ENCODE measurements around the gene APOC1.

Gene APOC1

DNA sequence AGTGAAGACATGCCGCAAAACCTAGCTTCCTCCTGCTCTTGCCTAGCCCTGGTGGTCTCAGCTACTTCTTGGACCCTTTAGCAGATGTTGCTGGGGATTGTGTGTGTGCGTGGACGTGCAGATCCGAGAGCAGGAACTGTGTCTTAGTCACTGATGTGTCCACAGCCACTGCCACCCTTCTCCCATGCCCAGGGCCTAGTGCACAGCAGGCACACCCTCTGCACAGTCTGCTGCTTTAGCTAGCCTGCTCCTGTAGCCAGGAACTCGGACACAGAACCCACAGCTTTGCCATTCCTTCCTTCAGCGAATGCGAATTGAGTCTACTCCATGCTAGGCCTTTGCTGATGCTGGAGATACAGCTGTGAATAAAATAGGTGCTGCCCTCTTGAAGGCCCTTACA, 43.1 kb downstream of the APOC1 start:
- no peak for DNase-seq

DNA sequence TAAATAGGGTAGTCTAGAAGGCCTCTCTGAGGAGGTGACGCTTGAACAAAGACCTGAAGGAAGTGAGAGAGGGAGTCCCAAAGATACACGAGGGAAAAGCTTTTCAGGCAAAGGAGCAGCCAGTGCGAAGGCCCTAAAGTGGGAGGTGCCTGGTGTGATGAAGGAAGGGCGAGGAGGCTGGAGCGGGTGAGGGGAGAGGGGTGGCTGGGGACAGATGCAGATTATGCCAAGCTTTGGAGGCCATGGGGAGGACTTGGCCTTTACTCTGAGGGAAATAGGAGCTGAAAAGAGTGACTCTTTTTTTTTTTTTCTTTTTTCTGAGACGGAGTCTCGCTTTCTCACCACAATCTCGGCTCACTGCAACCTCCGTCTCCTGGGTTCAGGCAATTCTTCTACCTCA, 43.7 kb downstream of the APOC1 start:
- no peak for DNase-seq

DNA sequence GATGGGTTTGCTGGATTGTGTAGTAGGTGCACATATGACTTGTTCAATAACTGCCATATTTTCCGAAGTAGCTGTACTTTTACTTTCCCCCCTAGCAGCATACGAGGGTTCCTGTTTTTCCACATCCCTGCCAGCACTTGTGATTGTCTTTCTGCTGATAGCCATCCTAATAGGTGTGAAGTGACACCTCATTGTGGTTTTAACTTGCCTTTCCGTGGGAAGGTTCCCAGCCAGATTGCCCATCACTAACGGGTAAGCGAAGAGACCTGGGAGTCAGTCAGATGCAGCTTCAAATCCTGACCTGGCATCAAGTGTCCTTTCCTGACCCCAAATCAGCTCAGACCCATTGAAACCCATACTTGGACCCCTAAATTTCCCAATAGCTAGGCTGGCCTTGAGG, 45.3 kb downstream of the APOC1 start:
- no peak for DNase-seq

DNA sequence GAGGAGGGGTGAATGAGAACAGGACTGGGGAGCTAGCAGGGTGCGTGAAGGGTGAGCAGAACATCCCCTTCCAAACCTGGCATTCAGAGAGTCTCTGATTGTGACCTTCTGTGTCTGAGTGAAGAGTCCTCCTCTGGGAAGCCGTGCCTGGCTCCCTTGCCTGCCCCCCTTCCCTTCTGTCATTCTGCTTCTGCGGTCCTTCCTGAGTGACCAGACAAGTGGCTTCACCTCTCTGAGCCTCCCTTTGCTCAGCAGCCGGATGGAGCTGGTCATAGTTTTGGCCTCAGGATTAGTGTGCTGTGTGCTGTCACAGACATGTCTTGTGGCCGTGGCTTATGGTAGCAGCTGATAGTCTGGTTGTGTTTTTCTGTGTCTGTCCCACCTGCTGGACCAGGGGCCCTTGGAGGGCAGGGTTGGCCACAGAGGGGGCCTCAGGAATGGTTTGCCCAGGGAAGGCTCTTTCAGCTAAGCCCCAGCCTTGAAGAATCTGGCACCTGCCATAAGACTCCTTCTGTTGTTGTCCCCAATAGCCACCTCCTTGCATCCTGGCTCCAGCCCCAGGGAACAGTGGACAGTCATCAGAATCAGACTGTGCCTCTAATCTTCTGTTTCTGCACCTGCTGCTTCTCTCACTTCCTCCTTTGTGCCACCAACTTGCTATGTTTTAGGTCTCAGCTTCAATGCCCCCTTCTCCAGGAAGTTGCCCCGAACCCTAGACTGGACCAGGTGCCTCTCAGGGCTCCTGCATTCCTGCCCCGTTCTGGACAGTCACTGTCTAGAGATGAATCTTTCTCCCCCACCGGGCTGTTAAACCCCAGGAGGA, 46.7 kb downstream of the APOC1 start:
- no peak for DNase-seq

DNA sequence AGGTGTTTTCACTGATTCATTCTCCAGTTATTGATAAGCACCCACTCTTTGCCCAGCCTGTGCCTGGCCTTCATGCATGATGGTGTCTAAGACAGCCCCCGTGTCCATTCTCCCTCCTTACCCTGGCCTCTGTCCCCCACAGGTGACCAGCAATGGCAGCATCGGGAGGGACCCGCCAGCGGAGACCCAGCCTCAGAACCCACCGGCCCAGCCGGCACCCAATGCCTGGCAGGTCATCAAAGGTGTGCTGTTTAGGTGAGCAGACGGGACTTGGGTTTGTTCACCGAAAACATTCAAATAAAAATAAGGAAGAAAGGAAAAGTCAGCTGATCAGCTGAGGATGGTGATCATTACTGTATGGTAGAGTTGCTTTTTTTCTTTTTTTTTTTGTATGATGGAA, 47.4 kb downstream of the APOC1 start:
- no peak for DNase-seq

DNA sequence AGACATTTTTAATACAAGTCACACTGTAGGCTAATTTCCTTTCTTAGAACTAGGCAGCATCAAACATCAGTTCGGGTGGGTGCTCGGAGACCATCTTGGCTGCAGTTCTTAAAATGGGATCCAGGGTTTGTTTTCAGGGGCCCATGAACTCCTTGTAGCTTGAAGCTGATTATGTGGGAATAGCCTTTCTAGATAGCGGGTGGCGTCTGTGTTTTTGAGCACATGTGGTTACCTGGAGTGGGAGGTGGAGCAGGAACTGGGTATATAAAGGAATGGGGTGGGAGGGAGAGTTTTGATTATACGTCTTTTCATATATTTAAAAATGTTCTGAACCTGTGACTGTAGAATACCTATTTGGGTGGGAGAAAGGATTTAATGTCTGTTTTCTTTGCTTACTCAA, 53.7 kb downstream of the APOC1 start:
- no peak for DNase-seq

DNA sequence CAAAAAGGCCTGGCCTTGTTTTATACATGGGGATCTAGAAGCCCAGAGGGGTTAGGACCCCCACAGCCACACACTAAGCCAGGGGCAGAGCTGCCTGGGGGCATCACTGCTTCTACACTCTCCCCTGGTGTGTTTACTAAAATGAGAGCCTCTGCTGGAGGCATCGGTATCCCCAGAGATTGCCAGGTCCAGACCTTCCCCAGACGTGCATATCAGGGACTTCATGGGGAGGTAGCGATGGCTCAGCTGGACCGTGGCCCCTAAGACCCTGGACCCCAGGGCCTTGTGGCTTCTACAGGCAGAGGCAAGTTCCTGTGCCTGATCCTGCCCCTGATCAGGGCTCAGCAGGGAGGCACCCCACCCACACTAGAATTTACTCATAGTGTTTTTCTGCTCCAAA, 54.3 kb downstream of the APOC1 start:
- no peak for DNase-seq

Measured in NCI-H446 treated with DMSO at 0.1 percent for 48 hours (cell line).